LNCAP (cell line): ENCODE measurements around the gene MARS1.

Experiments used
- CTCF ChIP-seq: fragments of 450-650 bp; IDR thresholded peaks from 2 replicates; pipeline ENCODE4 v1.5.1; 2017; ENCODE audit warnings: mild to moderate bottlenecking

MARS1 gene

GRCh38 chr12:57487597-57488401 lies at the start of gene MARS1:
Gene MARS1 (plus strand): TSS chr12:57488068. CDS start chr12:57488091, 23 bp downstream.
- TF ChIP-seq CTCF, result peak; percentile 38; the same call in 1 of the 2 replicates

DNA sequence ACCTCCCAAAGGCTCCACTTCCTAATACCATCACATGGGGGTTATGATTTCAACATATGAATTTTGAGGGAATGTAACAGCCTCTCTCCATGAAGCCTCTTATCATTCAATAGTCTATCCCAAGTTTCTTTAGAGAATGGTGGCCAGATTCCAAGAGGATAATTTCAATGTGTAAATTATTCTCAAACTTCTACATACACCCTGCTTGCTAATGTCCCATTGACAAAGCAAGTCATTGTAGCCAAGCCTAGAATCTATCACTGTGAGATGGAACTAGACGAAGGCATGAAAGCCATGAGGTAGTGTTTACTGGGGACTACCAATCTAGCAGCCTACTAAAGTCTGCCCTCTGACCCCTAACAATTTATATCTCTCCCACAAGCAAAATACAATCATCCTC lies 49.5 kb upstream of the MARS1 start:
- TF ChIP-seq CTCF, result no peak

DNA sequence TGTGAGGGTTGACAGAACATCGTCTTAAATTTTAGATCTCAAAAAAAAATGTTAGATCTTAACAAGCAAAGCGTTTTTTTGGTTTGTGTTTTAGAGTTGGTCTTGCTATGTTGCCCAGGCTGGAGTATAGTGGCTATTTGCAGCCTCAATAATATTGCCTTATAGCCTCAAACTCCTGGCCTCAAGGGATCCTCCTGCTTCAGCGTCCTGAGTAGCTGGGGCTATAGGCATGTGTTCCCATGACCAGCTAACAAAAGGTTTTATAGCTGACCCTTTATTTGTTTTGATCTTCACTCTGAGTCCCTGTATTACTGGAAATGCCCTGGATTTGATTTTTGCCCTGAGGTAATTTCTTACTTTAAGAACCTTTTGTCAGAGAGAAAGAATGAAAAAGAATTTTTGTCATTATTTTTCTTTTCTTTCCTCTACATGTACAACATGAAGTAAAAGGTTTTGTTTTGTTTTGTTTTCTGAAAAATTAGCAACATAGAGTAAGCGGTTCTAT lies 48.1 kb upstream of the MARS1 start:
- no peak for TF ChIP-seq CTCF

- no peak for TF ChIP-seq CTCF
Observed at GRCh38 chr12:57441846-57442427, 45.9 kb upstream of the MARS1 start.

DNA sequence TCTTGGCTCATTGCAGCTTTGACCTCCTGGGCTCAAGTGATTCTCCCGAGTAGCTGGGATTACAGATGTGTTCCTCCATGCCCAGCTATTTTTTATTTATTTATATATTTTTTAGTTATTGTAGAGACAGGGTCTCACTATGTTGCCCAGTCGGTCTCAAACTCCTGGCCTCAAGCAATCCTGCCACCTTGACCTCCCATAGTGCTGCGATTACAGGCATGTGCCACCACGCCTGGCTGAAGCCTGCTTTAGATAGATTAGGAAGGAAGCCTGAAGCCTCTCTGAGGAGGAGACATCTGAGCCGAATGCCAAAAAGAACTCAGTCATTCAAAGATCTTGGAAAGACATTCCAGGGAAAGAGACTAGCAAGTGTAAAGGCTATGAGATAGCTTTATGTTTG lies 43.1 kb upstream of the MARS1 start:
- no peak for TF ChIP-seq CTCF

DNA sequence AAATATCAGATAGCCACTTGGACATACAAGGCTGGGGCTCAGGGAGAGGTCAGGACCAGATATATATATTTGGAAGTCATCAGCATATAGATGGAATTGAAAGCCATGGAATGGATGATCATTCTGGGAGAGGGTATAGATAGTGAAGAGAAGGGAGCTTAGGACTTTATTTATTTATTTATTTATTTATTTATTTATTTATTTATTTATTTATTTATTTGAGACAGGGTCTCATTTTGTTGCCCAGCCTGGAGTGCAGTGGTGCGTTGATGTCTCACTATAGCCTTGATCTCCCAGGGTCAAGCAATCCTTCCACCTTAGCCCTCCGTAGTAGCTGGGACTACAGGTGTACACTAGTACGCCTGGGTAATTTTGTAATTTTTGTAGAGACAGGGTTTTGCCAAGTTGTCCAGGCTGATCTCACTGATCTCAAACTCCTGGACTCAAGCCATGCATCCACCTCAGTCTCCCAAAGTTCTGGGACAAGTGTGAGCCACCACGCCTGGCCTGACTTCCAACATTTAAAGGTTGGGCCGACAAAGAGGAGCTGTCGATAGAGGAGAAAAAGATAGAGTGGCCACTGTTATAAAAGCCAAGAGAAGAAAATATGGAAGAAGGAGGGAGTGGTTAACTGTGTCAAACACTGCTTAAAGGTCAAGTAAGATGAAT lies 41.4 kb upstream of the MARS1 start:
- TF ChIP-seq CTCF, result no peak

GRCh38 chr12:57448669-57449068 lies 39.2 kb upstream of the MARS1 start:
- TF ChIP-seq CTCF, result no peak
